GM12892 (cell line): ENCODE results near the gene GPT2.

Source experiments
- POLR2A ChIP-seq: IDR thresholded peaks from 2 replicates; pipeline ENCODE4 v1.6.1; 2011; ENCODE audit warnings: low read depth, low read length, control low read depth
- POLR2AphosphoS5 ChIP-seq: IDR thresholded peaks from 2 replicates; pipeline ENCODE4 v1.6.1; 2011; ENCODE audit warnings: low read depth, low read length, control low read depth

DNA sequence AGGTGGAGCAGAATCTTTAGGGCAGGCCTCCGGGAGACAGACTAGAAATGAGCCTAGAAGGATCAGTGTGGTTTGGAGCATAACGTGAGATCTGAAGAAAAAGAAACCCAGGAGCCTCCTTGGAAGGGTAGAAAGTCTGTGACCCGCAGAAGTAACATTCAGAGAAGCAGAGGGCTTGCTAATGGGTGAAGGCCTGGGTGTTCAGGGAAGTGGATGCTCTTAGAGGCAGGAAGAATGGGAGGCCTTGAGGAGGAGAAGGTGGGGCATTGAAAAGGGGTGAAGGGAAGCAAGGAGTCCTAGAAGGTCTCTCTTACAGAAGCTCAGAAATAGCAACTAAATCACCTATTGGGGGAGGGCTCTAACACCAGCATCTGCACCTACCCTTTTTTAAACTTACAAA, 20.3 kb downstream of the GPT2 start:
- TF ChIP-seq POLR2AphosphoS5 (no peak), POLR2A (no peak)
